ENCODE measurements around the gene PSMB3.

Gene PSMB3

DNA sequence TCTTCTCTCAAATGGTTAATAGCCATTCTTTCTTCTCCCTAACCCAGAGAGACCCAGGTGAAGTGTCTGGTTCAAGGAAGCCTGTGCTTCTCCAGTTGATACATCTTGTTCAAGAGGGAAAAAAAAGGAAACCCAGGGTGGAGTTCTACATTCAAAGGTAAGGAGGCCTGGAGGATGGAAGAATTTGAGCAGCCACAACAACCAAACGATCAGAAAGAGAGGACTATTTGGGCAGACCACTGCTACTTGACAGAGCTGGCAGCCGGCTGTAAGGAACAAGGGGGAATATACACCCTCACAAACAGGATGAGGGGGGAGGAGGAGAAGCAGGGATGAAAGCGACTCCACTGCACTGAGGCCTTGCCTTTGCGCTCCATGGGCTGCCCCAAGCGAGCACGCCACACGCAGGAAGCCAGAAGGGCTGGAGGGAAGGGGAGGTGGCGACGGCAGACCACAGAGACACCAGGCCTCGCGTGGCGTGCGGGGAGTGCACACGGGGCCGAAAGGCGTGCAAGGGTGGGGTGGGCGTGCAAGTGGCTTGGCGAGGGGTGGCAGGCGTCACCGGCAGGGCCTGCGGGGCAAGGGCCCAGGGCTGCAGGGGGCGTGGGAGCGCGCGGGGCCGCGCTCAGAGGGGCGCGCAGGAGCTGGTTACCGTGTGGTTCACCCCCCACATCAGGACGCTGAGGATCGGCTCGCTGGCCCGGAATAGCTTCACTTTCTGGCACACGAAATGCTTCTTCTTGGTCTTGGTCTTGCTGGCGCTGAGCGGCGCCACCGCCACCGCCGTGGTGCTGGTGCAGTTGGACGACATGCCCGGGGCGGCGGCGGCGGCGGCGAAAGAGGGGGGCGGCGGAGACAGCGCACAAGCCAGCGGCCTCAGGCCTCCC, 46.3 kb downstream of the PSMB3 start (continued):
- TF ChIP-seq, protein P1, sequence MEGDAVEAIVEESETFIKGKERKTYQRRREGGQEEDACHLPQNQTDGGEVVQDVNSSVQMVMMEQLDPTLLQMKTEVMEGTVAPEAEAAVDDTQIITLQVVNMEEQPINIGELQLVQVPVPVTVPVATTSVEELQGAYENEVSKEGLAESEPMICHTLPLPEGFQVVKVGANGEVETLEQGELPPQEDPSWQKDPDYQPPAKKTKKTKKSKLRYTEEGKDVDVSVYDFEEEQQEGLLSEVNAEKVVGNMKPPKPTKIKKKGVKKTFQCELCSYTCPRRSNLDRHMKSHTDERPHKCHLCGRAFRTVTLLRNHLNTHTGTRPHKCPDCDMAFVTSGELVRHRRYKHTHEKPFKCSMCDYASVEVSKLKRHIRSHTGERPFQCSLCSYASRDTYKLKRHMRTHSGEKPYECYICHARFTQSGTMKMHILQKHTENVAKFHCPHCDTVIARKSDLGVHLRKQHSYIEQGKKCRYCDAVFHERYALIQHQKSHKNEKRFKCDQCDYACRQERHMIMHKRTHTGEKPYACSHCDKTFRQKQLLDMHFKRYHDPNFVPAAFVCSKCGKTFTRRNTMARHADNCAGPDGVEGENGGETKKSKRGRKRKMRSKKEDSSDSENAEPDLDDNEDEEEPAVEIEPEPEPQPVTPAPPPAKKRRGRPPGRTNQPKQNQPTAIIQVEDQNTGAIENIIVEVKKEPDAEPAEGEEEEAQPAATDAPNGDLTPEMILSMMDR (tag by site-specific recombination; IDR thresholded peaks at IDR 0.05) = peak; percentile 88
- TF ChIP-seq ZNF658 (tag by site-specific recombination; IDR thresholded peaks at IDR 0.05) (no peak), ZBTB48 (tag by site-specific recombination; IDR thresholded peaks at IDR 0.05) (peak; percentile 53; the same call in 1 of the 2 replicates), ZNF169 (tag by site-specific recombination; IDR thresholded peaks at IDR 0.05) (no peak), ZSCAN30 (tag by site-specific recombination; IDR thresholded peaks at IDR 0.05) (peak; percentile 62; the same call in 1 of the 2 replicates), ZNF776 (tag by site-specific recombination; IDR thresholded peaks at IDR 0.05; ENCODE audit: borderline replicate concordance) (no peak), ZNF202 (tag by site-specific recombination; IDR thresholded peaks at IDR 0.05; ENCODE audit: borderline replicate concordance) (no peak), ZBTB8A (tag by site-specific recombination; IDR thresholded peaks at IDR 0.05) (peak; percentile 65), ZNF660 (tag by site-specific recombination; IDR thresholded peaks at IDR 0.05) (no peak), ZNF416 (tag by site-specific recombination; IDR thresholded peaks at IDR 0.05) (no peak), YY2 (tag by site-specific recombination; IDR thresholded peaks at IDR 0.05) (peak; percentile 33; the same call in 1 of the 2 replicates), ZNF239 (tag by site-specific recombination; IDR thresholded peaks at IDR 0.05) (no peak), PRDM1 (tag by site-specific recombination; IDR thresholded peaks at IDR 0.05) (no peak), ZNF548 (tag by site-specific recombination; IDR thresholded peaks at IDR 0.05) (no peak), ZNF623 (tag by site-specific recombination; IDR thresholded peaks at IDR 0.05) (no peak), ZNF350 (tag by site-specific recombination; IDR thresholded peaks at IDR 0.05) (no peak), ZNF19 (tag by site-specific recombination; IDR thresholded peaks at IDR 0.05; ENCODE audit: low read depth) (no peak), KLF16 (tag by site-specific recombination; IDR thresholded peaks at IDR 0.05) (peak; percentile 74), ZNF544 (tag by site-specific recombination; IDR thresholded peaks at IDR 0.05) (no peak), ZNF560 (tag by site-specific recombination; IDR thresholded peaks at IDR 0.05; ENCODE audit: borderline replicate concordance) (no peak), ZNF670 (tag by site-specific recombination; IDR thresholded peaks at IDR 0.05; ENCODE audit: low read depth) (no peak), ZNF837 (tag by site-specific recombination; IDR thresholded peaks at IDR 0.05) (peak; percentile 33; the same call in 1 of the 2 replicates), ZNF624 (tag by site-specific recombination; IDR thresholded peaks at IDR 0.05) (no peak), ZNF571 (tag by site-specific recombination; IDR thresholded peaks at IDR 0.05) (no peak), ZFP69B (tag by site-specific recombination; IDR thresholded peaks at IDR 0.05) (no peak), ZNF664 (tag by site-specific recombination; IDR thresholded peaks at IDR 0.05) (no peak)
- TF ChIP-seq, protein P2, sequence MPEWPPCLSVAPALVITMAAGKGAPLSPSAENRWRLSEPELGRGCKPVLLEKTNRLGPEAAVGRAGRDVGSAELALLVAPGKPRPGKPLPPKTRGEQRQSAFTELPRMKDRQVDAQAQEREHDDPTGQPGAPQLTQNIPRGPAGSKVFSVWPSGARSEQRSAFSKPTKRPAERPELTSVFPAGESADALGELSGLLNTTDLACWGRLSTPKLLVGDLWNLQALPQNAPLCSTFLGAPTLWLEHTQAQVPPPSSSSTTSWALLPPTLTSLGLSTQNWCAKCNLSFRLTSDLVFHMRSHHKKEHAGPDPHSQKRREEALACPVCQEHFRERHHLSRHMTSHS (tag by site-specific recombination; IDR thresholded peaks at IDR 0.05) = no peak
- TF ChIP-seq, protein P3, sequence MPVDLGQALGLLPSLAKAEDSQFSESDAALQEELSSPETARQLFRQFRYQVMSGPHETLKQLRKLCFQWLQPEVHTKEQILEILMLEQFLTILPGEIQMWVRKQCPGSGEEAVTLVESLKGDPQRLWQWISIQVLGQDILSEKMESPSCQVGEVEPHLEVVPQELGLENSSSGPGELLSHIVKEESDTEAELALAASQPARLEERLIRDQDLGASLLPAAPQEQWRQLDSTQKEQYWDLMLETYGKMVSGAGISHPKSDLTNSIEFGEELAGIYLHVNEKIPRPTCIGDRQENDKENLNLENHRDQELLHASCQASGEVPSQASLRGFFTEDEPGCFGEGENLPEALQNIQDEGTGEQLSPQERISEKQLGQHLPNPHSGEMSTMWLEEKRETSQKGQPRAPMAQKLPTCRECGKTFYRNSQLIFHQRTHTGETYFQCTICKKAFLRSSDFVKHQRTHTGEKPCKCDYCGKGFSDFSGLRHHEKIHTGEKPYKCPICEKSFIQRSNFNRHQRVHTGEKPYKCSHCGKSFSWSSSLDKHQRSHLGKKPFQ (tag by site-specific recombination; IDR thresholded peaks at IDR 0.05) = no peak
- TF ChIP-seq, protein P4, sequence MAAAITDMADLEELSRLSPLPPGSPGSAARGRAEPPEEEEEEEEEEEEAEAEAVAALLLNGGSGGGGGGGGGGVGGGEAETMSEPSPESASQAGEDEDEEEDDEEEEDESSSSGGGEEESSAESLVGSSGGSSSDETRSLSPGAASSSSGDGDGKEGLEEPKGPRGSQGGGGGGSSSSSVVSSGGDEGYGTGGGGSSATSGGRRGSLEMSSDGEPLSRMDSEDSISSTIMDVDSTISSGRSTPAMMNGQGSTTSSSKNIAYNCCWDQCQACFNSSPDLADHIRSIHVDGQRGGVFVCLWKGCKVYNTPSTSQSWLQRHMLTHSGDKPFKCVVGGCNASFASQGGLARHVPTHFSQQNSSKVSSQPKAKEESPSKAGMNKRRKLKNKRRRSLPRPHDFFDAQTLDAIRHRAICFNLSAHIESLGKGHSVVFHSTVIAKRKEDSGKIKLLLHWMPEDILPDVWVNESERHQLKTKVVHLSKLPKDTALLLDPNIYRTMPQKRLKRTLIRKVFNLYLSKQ (tag by site-specific recombination; IDR thresholded peaks at IDR 0.05; ENCODE audit: borderline replicate concordance) = no peak
- TF ChIP-seq, protein P5, sequence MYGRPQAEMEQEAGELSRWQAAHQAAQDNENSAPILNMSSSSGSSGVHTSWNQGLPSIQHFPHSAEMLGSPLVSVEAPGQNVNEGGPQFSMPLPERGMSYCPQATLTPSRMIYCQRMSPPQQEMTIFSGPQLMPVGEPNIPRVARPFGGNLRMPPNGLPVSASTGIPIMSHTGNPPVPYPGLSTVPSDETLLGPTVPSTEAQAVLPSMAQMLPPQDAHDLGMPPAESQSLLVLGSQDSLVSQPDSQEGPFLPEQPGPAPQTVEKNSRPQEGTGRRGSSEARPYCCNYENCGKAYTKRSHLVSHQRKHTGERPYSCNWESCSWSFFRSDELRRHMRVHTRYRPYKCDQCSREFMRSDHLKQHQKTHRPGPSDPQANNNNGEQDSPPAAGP (tag by site-specific recombination; IDR thresholded peaks at IDR 0.05) = peak; percentile 91; the same call in 1 of the 2 replicates
- TF ChIP-seq, protein P6, sequence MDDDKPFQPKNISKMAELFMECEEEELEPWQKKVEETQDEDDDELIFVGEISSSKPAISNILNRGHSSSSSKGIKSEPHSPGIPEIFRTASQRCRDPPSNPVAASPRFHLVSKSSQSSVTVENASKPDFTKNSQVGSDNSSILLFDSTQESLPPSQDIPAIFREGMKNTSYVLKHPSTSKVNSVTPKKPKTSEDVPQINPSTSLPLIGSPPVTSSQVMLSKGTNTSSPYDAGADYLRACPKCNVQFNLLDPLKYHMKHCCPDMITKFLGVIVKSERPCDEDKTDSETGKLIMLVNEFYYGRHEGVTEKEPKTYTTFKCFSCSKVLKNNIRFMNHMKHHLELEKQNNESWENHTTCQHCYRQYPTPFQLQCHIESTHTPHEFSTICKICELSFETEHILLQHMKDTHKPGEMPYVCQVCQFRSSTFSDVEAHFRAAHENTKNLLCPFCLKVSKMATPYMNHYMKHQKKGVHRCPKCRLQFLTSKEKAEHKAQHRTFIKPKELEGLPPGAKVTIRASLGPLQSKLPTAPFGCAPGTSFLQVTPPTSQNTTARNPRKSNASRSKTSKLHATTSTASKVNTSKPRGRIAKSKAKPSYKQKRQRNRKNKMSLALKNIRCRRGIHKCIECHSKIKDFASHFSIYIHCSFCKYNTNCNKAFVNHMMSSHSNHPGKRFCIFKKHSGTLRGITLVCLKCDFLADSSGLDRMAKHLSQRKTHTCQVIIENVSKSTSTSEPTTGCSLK (tag by site-specific recombination; IDR thresholded peaks at IDR 0.05) = no peak

Data from HEK293 (cell line).